ENCODE results near the gene CNTN4.
"Not testable (repeated sequence)": the region's sequence is repeated elsewhere in the genome, so short reads cannot be mapped to it uniquely, and the experiment has no call there.

Gene CNTN4

GRCh38 chr3:2873986-2874385, 775.3 kb downstream of the CNTN4 start:
- FAIRE-seq = no peak

- no peak for FAIRE-seq
These were observed 777.0 kb downstream of the CNTN4 start for GRCh38 chr3:2875699-2876098.

GRCh38 chr3:2876362-2876761, 777.7 kb downstream of the CNTN4 start:
- no peak for FAIRE-seq

- no peak for FAIRE-seq
These were observed 780.4 kb downstream of the CNTN4 start for GRCh38 chr3:2879023-2879422.

GRCh38 chr3:2879587-2879986, 780.9 kb downstream of the CNTN4 start:
- FAIRE-seq = no peak

- FAIRE-seq = no peak
These were observed 781.6 kb downstream of the CNTN4 start for GRCh38 chr3:2880218-2880756.

GRCh38 chr3:2883283-2883682, 784.6 kb downstream of the CNTN4 start:
- FAIRE-seq = no peak

- no peak for FAIRE-seq
These were observed 789.9 kb downstream of the CNTN4 start for GRCh38 chr3:2888592-2888991.

- FAIRE-seq = no peak
These were observed 791.1 kb downstream of the CNTN4 start for GRCh38 chr3:2889736-2890135.

GRCh38 chr3:2896308-2896939, 797.8 kb downstream of the CNTN4 start:
- FAIRE-seq = no peak

GRCh38 chr3:2897821-2898220, 799.2 kb downstream of the CNTN4 start:
- FAIRE-seq = peak; percentile 21

- FAIRE-seq = no peak
These were observed 800.1 kb downstream of the CNTN4 start for GRCh38 chr3:2898591-2899353.

- no peak for FAIRE-seq
These were observed 805.4 kb downstream of the CNTN4 start for GRCh38 chr3:2904054-2904453.

- FAIRE-seq = no peak
These were observed 810.2 kb downstream of the CNTN4 start for GRCh38 chr3:2908693-2909351.

- no peak for FAIRE-seq
These were observed 812.3 kb downstream of the CNTN4 start for GRCh38 chr3:2910997-2911396.

- FAIRE-seq = no peak
These were observed 817.2 kb downstream of the CNTN4 start for GRCh38 chr3:2915826-2916225.

- FAIRE-seq = not testable (repeated sequence)
These were observed 818.0 kb downstream of the CNTN4 start for GRCh38 chr3:2916640-2917039.

- no peak for FAIRE-seq
These were observed 821.4 kb downstream of the CNTN4 start for GRCh38 chr3:2920103-2920502.

- FAIRE-seq = no peak
These were observed 822.8 kb downstream of the CNTN4 start for GRCh38 chr3:2921452-2921851.

GRCh38 chr3:2921903-2922302, 823.2 kb downstream of the CNTN4 start:
- FAIRE-seq = peak; percentile 94

GRCh38 chr3:2923390-2923789, 824.7 kb downstream of the CNTN4 start:
- FAIRE-seq = no peak

GRCh38 chr3:2927259-2927658, 828.6 kb downstream of the CNTN4 start:
- FAIRE-seq = no peak

- FAIRE-seq = no peak
These were observed 830.9 kb downstream of the CNTN4 start for GRCh38 chr3:2929574-2929973.

- FAIRE-seq = no peak
These were observed 832.6 kb downstream of the CNTN4 start for GRCh38 chr3:2931265-2931664.

Measured in islet of Langerhans (tissue), 1 donor.